Coronary artery (tissue), 2 donors: Measurements from ENCODE around the gene PRRG2.
A peak's percentile ranks its signal among the peaks of the same experiment; 100 is the strongest.

ENCODE experiments used
- DNase-seq: peaks from one replicate; pipeline ENCODE4 v3.0.0-alpha.2; 2017; ENCODE audit warnings: low spot score
- H3K27ac ChIP-seq, 2 donors: fragments of 200-600 bp; sonication (generic); one replicate each; pipeline ENCODE4 v1.5.1; 2016 to 2019
- H3K4me3 ChIP-seq: fragments of 200-600 bp; sonication (generic); 2 replicates; pipeline ENCODE4 v1.5.1; 2016; ENCODE audit warnings: mild to moderate bottlenecking, moderate library complexity
- CTCF ChIP-seq: fragments of 200-600 bp; sonication (generic); IDR thresholded peaks from one replicate; pipeline ENCODE4 v1.5.1; 2019; ENCODE audit warnings: antibody characterized with exemption

Gene PRRG2

GRCh38 chr19:49589502-49589905 lies 8.4 kb downstream of the PRRG2 start:
- Histone ChIP-seq H3K27ac (peak overlapping the region; percentile 77 to 98), H3K4me3 (peak overlapping the region; percentile 99)
- DNase-seq, result no peak
- TF ChIP-seq CTCF, result no peak

GRCh38 chr19:49590071-49590970 lies 9.2 kb downstream of the PRRG2 start:
- TF ChIP-seq CTCF, result no peak
- Histone ChIP-seq H3K4me3 (peak overlapping the region; percentile 99), H3K27ac (peak overlapping the region; percentile 77 to 98)
- DNase-seq, result peak; percentile 96

- no peak for TF ChIP-seq CTCF
- no peak for DNase-seq
- Histone ChIP-seq H3K4me3 (peak within 1 kb of the TSS; percentile 99), H3K27ac (peak within 1 kb of the TSS; percentile 77 to 98)
These were observed 10.0 kb downstream of the PRRG2 start, which contains the start of gene PRR12 for GRCh38 chr19:49590971-49591730. Gene PRR12 (plus strand): TSS chr19:49591182. CDS start chr19:49591655, 473 bp downstream.

GRCh38 chr19:49591731-49592485 lies 10.8 kb downstream of the PRRG2 start:
- no peak for DNase-seq
- TF ChIP-seq CTCF, result no peak
- Histone ChIP-seq H3K27ac (peak overlapping the region; percentile 77 to 98), H3K4me3 (peak overlapping the region; percentile 99)

GRCh38 chr19:49592486-49593232 lies 11.5 kb downstream of the PRRG2 start:
- no peak for DNase-seq
- Histone ChIP-seq H3K4me3 (peak overlapping the region; percentile 99), H3K27ac (peak overlapping the region; percentile 77 to 98)
- no peak for TF ChIP-seq CTCF
